ENCODE data around the gene OR6C70. TPM values are rescaled to one million over a fixed set of nuclear protein-coding genes. Genes with fewer than 3 reads are reported as not detected.
"Not testable (repeated sequence)": the region's sequence is repeated elsewhere in the genome, so short reads cannot be mapped to it uniquely, and the experiment has no call there.

The OR6C70 gene
- not detected for total RNA-seq

GRCh38 chr12:55470088-55470829 lies at the start of gene OR6C70:
OR6C70 (minus strand) TSS chr12:55470138; CDS start chr12:55470138, 0 bp downstream.
- DNase-seq (ENCODE audit: low spot score) (no peak), ATAC-seq (no peak)

GRCh38 chr12:55516391-55516790 lies 46.5 kb upstream of the OR6C70 start:
- ATAC-seq (no peak), DNase-seq (ENCODE audit: low spot score) (no peak)

GRCh38 chr12:55515696-55516095 lies 45.8 kb upstream of the OR6C70 start:
- DNase-seq (ENCODE audit: low spot score) (no peak), ATAC-seq (no peak)

- no peak for ATAC-seq
- DNase-seq (ENCODE audit: low spot score), result no peak
Observed at GRCh38 chr12:55501601-55502000, 31.7 kb upstream of the OR6C70 start.

- ATAC-seq (peak; percentile 43), DNase-seq (ENCODE audit: low spot score) (no peak)
Observed at GRCh38 chr12:55499810-55500252, 29.9 kb upstream of the OR6C70 start.

GRCh38 chr12:55499231-55499630 lies 29.3 kb upstream of the OR6C70 start:
- DNase-seq (ENCODE audit: low spot score) (no peak), ATAC-seq (no peak)

- DNase-seq (ENCODE audit: low spot score) (no peak), ATAC-seq (no peak)
Observed at GRCh38 chr12:55495490-55495889, 25.6 kb upstream of the OR6C70 start.

- DNase-seq (ENCODE audit: low spot score) (no peak), ATAC-seq (no peak)
Observed at GRCh38 chr12:55492078-55492477, 22.1 kb upstream of the OR6C70 start, which contains the start of gene OR6C68. OR6C68 (plus strand) TSS chr12:55492378; CDS start chr12:55492378, 0 bp downstream.

- DNase-seq (ENCODE audit: low spot score); ATAC-seq: not testable (repeated sequence)
Observed at GRCh38 chr12:55484284-55484683, 14.3 kb upstream of the OR6C70 start.

GRCh38 chr12:55479136-55479535 lies 9.2 kb upstream of the OR6C70 start:
- ATAC-seq; DNase-seq (ENCODE audit: low spot score): not testable (repeated sequence)

GRCh38 chr12:55472264-55472663 lies 2.3 kb upstream of the OR6C70 start:
- ATAC-seq, result no peak
- no peak for DNase-seq (ENCODE audit: low spot score)

GRCh38 chr12:55469291-55469690 lies 647 bp downstream of the OR6C70 start:
- ATAC-seq (no peak), DNase-seq (ENCODE audit: low spot score) (no peak)

- no peak for DNase-seq (ENCODE audit: low spot score)
- ATAC-seq, result no peak
Observed at GRCh38 chr12:55467836-55468235, 2.1 kb downstream of the OR6C70 start.

GRCh38 chr12:55464926-55465325 lies 5.0 kb downstream of the OR6C70 start:
- ATAC-seq; DNase-seq (ENCODE audit: low spot score): not testable (repeated sequence)

- DNase-seq (ENCODE audit: low spot score) (no peak), ATAC-seq (no peak)
Observed at GRCh38 chr12:55448825-55449224, 21.1 kb downstream of the OR6C70 start.

GRCh38 chr12:55446326-55446725 lies 23.6 kb downstream of the OR6C70 start:
- DNase-seq (ENCODE audit: low spot score) (no peak), ATAC-seq (no peak)

GRCh38 chr12:55445357-55445756 lies 24.6 kb downstream of the OR6C70 start:
- ATAC-seq (no peak), DNase-seq (ENCODE audit: low spot score) (no peak)

GRCh38 chr12:55443776-55444175 lies 26.2 kb downstream of the OR6C70 start, which contains the start of gene OR6C2:
OR6C2 (plus strand) TSS chr12:55444076; CDS start chr12:55452214, 8,138 bp downstream.
- no peak for DNase-seq (ENCODE audit: low spot score)
- no peak for ATAC-seq

- not testable (repeated sequence) for ATAC-seq; DNase-seq (ENCODE audit: low spot score)
Observed at GRCh38 chr12:55441233-55441632, 28.7 kb downstream of the OR6C70 start.

- ATAC-seq (no peak), DNase-seq (ENCODE audit: low spot score) (no peak)
Observed at GRCh38 chr12:55428331-55429243, 41.4 kb downstream of the OR6C70 start.

- DNase-seq (ENCODE audit: low spot score), result no peak
- ATAC-seq, result no peak
Observed at GRCh38 chr12:55425954-55426353, 44.0 kb downstream of the OR6C70 start, which contains the start of gene OR6C76. OR6C76 (plus strand) TSS chr12:55426254; CDS start chr12:55426254, 0 bp downstream.

Data from left lobe of liver (tissue), 2 donors.